SJCRH30 (cell line): Measurements from ENCODE around the gene RNPS1. TPM values are rescaled to one million over a fixed set of nuclear protein-coding genes. Genes with fewer than 3 reads are reported as not detected.
A peak's percentile ranks its signal among the peaks of the same experiment; 100 is the strongest.

Source experiments
- DNase-seq, 2 experiments: peaks; one replicate each; pipeline ENCODE4 v3.0.0-alpha.2; 2015 to 2020
- H3K27ac ChIP-seq: fragments of 250-450 bp; sonication (Bioruptor Pico); 2 replicates; pipeline ENCODE4 v1.5.1; 2020; ENCODE audit warnings: mild to moderate bottlenecking, moderate library complexity
- H3K27me3 ChIP-seq: fragments of 250-450 bp; sonication (Bioruptor Pico); 2 replicates; pipeline ENCODE4 v1.5.1; 2020; ENCODE audit warnings: mild to moderate bottlenecking, moderate library complexity
- H3K36me3 ChIP-seq: fragments of 250-450 bp; sonication (Bioruptor Pico); 2 replicates; pipeline ENCODE4 v1.5.1; 2020; ENCODE audit warnings: mild to moderate bottlenecking, moderate library complexity
- H3K4me1 ChIP-seq: fragments of 250-450 bp; sonication (Bioruptor Pico); 2 replicates; pipeline ENCODE4 v1.5.1; 2020; ENCODE audit warnings: mild to moderate bottlenecking, moderate library complexity
- H3K4me3 ChIP-seq: fragments of 250-450 bp; sonication (Bioruptor Pico); 2 replicates; pipeline ENCODE4 v1.5.1; 2020; ENCODE audit warnings: mild to moderate bottlenecking, moderate library complexity
- H3K9me3 ChIP-seq: fragments of 250-450 bp; sonication (Bioruptor Pico); replicated peaks from 2 replicates; pipeline ENCODE4 v1.5.1; 2020; ENCODE audit warnings: mild to moderate bottlenecking, moderate library complexity
- total RNA-seq: library from RNA; depleted of rRNA; stranded (reverse); fragments of >200 nt; shearing (Covaris generic); gene quantifications from 2 replicates; pipeline ENCODE4 v1.2.3, GENCODE V29; 2014; rRNA removed

The RNPS1 gene
- total RNA-seq = 308 and 310 TPM in 2 replicates

GRCh38 chr16:2267913-2268666, at the start of gene RNPS1:
Gene RNPS1 (minus strand): TSS chr16:2268126. CDS start chr16:2264643, 3,483 bp downstream.
- peaks cover 26% of the 10 kb centered on the region for H3K36me3 ChIP-seq

GRCh38 chr16:2317231-2318020, 49.5 kb upstream of the RNPS1 start:
- H3K36me3 ChIP-seq = no peaks in the 10 kb centered on the region
- H3K27ac ChIP-seq = no peak overlapping the region
- no peaks in the 10 kb centered on the region for H3K4me1 ChIP-seq
- H3K4me3 ChIP-seq = no peak overlapping the region
- no peaks in the 10 kb centered on the region for H3K27me3 ChIP-seq
- DNase-seq = no peak
- H3K9me3 ChIP-seq = no peaks in the 10 kb centered on the region

More at GRCh38 chr16:2267913-2268666, at the start of gene RNPS1:
- peak within 1 kb of the TSS; percentile 97 for H3K27ac ChIP-seq
- H3K9me3 ChIP-seq = no peaks in the 10 kb centered on the region
- H3K4me3 ChIP-seq = peak within 1 kb of the TSS; percentile 80
- no peaks in the 10 kb centered on the region for H3K27me3 ChIP-seq
- H3K4me1 ChIP-seq = peaks cover 7% of the 10 kb centered on the region; the same call in 1 of the 2 replicates
- DNase-seq = peak; percentile 94 to 96

DNA sequence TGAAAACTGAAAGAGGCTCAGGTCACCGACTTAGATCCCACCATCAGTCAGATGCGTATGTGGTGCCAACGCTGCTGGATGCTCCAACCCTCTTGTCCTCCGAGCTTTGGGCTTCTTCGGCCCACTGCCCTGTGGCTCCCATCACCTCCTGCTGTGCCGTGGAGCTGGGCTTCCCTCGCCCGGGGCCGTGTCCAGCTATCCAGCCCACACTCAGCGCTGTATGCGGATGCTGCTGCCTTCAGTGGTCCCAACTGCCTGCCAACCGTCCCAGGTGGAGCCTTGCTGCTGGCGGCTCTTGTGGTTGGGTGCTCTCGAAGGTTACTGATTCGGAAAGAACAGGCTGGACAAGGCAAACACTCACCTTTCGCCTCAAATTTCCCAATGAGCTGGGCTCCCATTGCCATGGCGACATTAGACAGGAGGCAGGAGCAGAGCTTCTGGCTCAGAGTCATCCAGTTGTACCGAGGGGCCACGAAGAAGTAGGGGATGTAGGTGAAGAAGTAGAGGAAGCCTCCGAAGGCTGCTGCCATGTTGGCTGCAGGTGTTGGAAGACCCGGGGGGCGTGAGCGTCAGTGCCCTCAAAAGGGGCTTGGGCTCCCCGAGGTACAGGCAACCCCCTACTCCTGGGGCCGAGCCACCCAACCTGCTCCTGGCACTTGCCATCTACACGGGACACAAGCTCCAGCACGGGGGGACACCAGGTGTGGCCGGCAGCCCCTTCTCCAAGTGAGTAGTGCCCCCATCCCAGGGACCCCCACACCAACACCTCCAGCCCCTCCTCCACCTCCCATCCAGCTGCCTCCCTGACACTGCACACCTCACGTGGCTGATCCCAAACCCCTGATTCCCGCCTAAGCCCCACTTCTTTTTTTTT, 40.4 kb upstream of the RNPS1 start:
- 0 out of 2 replicates have a peak, but pooled peaks cover 2% of the 10 kb centered on the region for H3K27me3 ChIP-seq
- H3K4me1 ChIP-seq = no peaks in the 10 kb centered on the region
- no peak overlapping the region for H3K27ac ChIP-seq
- H3K9me3 ChIP-seq = no peaks in the 10 kb centered on the region
- H3K36me3 ChIP-seq = no peaks in the 10 kb centered on the region
- no peak overlapping the region for H3K4me3 ChIP-seq
- no peak for DNase-seq

DNA sequence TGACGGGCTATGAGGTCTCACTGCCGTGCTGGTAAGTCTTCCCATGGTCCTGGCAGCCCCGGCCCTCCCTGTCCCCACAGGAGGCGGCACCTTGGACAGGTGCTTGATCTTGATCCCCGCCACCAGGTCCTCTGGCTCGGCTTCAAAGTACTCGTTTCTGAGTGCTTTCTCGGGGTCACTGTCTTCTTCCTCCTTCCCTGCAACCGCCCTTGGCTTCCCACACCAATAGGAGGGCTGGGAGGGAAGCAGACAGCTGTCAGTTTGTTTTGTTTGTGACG, 31.9 kb upstream of the RNPS1 start:
- Histone ChIP-seq H3K4me3 (no peak overlapping the region), H3K27me3 (peaks cover 10% of the 10 kb centered on the region; the same call in 1 of the 2 replicates), H3K9me3 (no peaks in the 10 kb centered on the region), H3K27ac (no peak overlapping the region), H3K4me1 (no peaks in the 10 kb centered on the region), H3K36me3 (no peaks in the 10 kb centered on the region)
- DNase-seq = no peak

DNA sequence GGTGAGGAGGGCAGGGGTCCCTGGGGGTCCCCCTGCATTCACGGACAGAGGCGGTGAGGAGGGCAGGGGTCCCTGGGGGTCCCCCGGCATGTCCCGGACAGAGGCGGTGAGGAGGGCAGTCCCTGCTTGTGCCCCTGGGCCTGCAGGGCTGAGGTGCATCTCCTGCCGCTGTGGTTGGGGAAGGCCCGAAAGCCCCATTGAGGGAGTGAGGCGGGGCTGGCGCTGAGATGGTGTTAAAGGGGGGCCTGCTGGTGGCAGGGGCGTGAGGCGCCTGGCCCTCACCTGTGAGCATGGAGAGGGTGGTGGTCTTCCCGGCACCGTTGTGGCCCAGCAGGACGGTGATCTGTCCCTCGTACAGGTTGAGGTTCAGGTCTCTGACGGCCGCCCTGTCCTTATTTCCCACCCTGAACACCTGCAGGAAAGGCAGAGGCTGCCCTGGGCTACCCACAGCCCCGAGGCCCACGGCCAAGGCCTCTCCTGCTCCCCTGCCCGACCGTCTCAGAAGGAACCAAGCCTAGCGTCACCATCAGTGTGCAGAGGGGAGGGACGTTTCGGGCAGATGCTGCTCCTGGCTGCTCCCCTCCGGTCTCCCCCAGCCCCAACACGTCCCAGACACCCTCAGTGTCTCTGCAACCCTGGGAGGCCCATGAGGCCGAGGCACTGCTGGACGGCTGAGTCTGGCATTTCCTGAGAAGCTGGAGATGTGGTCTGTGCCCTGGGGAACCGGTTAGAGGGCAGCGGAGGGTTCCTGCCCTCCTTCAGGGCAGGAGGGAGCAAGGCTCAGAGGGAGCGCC, 31.4 kb upstream of the RNPS1 start:
- Histone ChIP-seq H3K36me3 (no peaks in the 10 kb centered on the region), H3K27me3 (peaks cover 10% of the 10 kb centered on the region; the same call in 1 of the 2 replicates), H3K27ac (no peak overlapping the region), H3K9me3 (no peaks in the 10 kb centered on the region), H3K4me3 (no peak overlapping the region), H3K4me1 (no peaks in the 10 kb centered on the region)
- DNase-seq = no peak

DNA sequence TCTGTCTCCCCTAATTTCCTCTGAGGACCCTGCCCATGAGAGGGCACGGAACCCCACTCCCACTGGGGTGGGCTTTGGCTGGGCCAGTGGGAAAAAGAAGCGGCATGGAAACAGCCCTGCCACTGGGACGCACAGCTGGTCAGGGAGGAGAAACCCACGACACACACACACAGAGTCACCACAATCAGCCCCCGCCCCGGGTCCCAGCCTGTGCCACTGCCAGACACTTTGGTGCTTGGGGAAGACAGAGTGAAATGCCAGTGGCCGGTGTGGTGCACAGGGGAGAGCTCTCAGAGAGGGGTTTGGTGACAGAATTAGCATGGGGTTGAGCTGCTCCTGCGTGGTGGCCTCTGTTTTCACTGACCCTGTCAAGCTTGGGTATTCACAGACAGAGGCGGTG, 30.7 kb upstream of the RNPS1 start:
- no peak for DNase-seq

DNA sequence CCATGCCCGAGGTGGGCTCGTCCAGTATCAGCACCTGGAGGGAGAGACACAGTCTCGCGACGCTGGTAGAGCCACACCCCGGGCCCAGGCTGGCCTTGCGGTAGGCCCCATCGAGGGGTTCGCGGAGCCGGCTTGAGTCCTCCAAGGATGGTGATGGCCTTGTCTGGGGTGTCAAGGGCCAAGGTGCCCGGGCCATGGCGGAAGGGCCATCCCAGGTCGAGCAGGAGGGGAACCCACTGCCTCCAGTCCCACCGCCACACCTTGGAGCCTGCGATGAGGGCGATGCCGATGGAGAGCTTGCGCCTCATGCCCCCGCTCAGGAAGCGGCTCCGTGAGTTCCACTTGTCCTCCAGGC, 29.6 kb upstream of the RNPS1 start:
- peaks cover 10% of the 10 kb centered on the region; the same call in 1 of the 2 replicates for H3K27me3 ChIP-seq
- no peaks in the 10 kb centered on the region for H3K4me1 ChIP-seq
- H3K4me3 ChIP-seq = no peak overlapping the region
- no peaks in the 10 kb centered on the region for H3K9me3 ChIP-seq
- DNase-seq = no peak
- no peak overlapping the region for H3K27ac ChIP-seq
- no peaks in the 10 kb centered on the region for H3K36me3 ChIP-seq

More for the DNA sequence above, 30.7 kb upstream of the RNPS1 start:
- no peak overlapping the region for H3K27ac ChIP-seq
- H3K27me3 ChIP-seq = peaks cover 10% of the 10 kb centered on the region; the same call in 1 of the 2 replicates
- H3K4me1 ChIP-seq = no peaks in the 10 kb centered on the region
- no peak overlapping the region for H3K4me3 ChIP-seq
- no peaks in the 10 kb centered on the region for H3K9me3 ChIP-seq
- H3K36me3 ChIP-seq = no peaks in the 10 kb centered on the region

DNA sequence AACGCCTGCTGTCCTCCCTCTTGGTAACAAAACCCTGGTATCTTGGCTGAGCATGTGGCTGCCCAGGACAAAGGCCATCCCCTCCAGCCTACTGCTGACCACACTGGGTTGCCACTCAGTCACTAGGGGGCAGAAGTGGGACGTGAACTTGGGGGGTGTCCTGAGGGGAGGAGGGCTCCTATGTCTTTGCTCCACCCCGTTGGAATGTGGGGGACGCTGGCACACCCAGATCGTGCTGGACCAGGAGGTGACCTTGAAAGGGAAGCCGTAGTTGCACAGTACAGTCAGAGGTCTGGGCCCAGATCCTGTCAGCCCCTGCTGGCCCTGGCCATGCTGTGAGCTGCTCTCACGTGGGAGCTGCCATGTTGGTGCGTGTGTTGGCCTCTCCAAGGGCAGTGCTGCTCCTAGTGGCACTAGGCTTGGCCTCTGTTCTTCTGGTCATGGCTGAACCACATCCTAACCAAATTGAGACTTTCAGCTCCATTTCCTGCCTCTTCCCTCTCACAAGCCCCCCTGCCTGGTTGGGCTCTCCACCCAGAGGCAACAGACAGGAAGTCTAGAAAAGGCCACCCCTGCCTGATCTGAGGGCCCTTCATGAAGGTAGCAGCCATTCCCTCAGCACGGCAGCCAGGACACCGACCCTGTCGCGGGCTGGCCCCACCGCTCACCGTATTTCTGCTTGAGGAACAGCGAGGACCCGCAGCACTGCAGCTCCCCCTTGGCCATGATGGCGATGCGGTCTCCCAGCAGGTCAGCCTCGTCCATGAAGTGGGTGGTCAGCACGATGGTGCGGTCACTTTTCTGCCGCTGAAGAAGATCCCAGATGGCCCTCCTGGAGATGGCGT, 29.0 kb upstream of the RNPS1 start:
- no peak overlapping the region for H3K4me3 ChIP-seq
- peaks cover 10% of the 10 kb centered on the region; the same call in 1 of the 2 replicates for H3K27me3 ChIP-seq
- no peaks in the 10 kb centered on the region for H3K4me1 ChIP-seq
- no peaks in the 10 kb centered on the region for H3K36me3 ChIP-seq
- no peaks in the 10 kb centered on the region for H3K9me3 ChIP-seq
- no peak overlapping the region for H3K27ac ChIP-seq
- DNase-seq = peak; percentile 56 to 67

DNA sequence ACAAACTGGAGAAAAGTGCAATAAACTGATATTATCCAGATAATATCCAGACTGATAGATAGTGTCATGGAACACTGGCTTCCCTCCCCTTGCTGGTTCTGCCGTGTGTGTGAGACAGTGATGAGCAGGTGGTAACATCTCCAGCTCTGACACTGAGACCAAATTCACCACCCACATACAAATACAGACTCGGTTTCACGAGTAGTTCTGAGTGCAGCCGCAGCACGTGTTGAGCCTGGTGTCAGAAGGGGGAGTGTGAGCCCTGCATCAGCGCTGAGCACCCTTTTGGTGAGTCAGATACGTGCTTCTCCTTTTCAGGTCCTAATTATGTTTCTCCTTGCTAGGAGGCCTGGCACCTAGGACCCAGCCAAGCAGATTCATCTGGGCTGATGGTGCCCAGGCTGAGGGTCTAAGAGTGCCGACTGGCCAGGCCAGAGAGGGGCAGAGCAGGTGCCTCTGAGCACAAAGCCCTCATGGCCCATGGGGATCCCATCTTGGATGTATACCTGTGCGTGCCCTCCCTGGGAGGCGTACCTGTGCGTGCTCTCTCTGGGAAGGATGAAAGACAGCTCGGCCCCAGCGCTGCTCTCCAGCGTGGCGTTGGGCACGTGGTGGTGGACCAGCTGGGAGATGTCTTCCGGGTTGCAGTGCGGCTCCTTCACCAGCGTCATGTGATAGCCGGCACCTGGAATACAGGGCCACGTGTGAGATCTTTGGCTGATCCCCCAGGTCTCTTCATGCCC, 27.3 kb upstream of the RNPS1 start:
- peaks cover 7% of the 10 kb centered on the region; the same call in 1 of the 2 replicates for H3K27me3 ChIP-seq
- no peak overlapping the region for H3K4me3 ChIP-seq
- no peaks in the 10 kb centered on the region for H3K4me1 ChIP-seq
- no peaks in the 10 kb centered on the region for H3K36me3 ChIP-seq
- no peak for DNase-seq
- no peak overlapping the region for H3K27ac ChIP-seq
- no peaks in the 10 kb centered on the region for H3K9me3 ChIP-seq

- no peak overlapping the region for H3K4me3 ChIP-seq
- DNase-seq = no peak
- no peaks in the 10 kb centered on the region for H3K36me3 ChIP-seq
- H3K9me3 ChIP-seq = no peaks in the 10 kb centered on the region
- no peak overlapping the region for H3K27ac ChIP-seq
- H3K4me1 ChIP-seq = no peaks in the 10 kb centered on the region
- no peaks in the 10 kb centered on the region for H3K27me3 ChIP-seq
These were observed 24.3 kb upstream of the RNPS1 start for GRCh38 chr16:2292221-2292620.

DNA sequence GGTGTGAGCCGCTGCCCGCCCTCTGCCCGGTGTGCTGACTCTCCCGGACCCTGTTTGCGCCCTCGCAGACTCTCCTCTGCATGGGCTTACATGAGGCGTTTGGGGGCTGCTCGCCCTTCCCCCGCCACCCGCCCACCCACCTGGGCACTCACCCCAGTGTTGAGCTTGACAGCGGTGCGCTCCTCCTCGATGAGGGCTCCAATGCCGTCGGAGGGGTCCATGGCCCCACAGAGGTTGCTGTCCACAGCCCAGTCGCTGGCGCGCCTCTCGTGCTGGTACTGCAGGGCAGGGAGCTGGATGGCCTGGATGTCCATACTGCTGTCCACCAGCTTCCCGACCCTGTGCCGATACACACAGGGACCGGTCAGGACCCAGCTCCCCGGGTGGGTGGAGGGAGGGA, 21.4 kb upstream of the RNPS1 start:
- Histone ChIP-seq H3K4me1 (no peaks in the 10 kb centered on the region), H3K27ac (no peak overlapping the region), H3K4me3 (no peak overlapping the region), H3K9me3 (no peaks in the 10 kb centered on the region), H3K36me3 (no peaks in the 10 kb centered on the region), H3K27me3 (peaks cover 4% of the 10 kb centered on the region; the same call in 1 of the 2 replicates)
- no peak for DNase-seq

- Histone ChIP-seq H3K4me3 (no peak overlapping the region), H3K36me3 (no peaks in the 10 kb centered on the region), H3K4me1 (no peaks in the 10 kb centered on the region), H3K27ac (no peak overlapping the region), H3K27me3 (peaks cover 4% of the 10 kb centered on the region; the same call in 1 of the 2 replicates), H3K9me3 (no peaks in the 10 kb centered on the region)
- peak; percentile 34 to 50 for DNase-seq
These were observed 20.8 kb upstream of the RNPS1 start for GRCh38 chr16:2288726-2289125.
